CD14-positive monocyte (primary cell): Measurements from ENCODE around the gene CPAMD8. TPM values are rescaled to one million over a fixed set of nuclear protein-coding genes. Genes with fewer than 3 reads are reported as not detected.

Experiments
- DNase-seq, 3 donors: peaks; one replicate each; pipeline ENCODE4 v3.0.0-alpha.2; 2011 to 2022
- H2AFZ ChIP-seq: 2 replicates; pipeline ENCODE4 v1.6.0; 2012; ENCODE audit warnings: mild to moderate bottlenecking, low read depth, low read length, inconsistent platforms; ENCODE audit not compliant: insufficient read depth, poor library complexity, severe bottlenecking
- H3K27ac ChIP-seq, 2 donors: 1 replicate in 1 of 2; 2 replicates in 1 of 2; pipeline ENCODE4 v1.5.1; 2012 to 2013; ENCODE audit warnings: low read length in 2 of 2, control low read depth in 1 of 2, inconsistent platforms in 1 of 2, low read depth in 1 of 2, mild to moderate bottlenecking in 1 of 2
- H3K27me3 ChIP-seq, 2 donors: one replicate each; pipeline versions ENCODE4 v1.6.0 to v1.6.1; 2011 to 2013; ENCODE audit warnings: low read length in 2 of 2; ENCODE audit not compliant: control insufficient read depth in 2 of 2, insufficient read depth in 2 of 2
- H3K36me3 ChIP-seq, 2 donors: replicated peaks in 1 of 2; 1 replicate in 1 of 2; 2 replicates in 1 of 2; pipeline versions ENCODE4 v1.5.1 to v1.6.1; 2012 to 2013; ENCODE audit warnings: low read length in 2 of 2, control low read depth in 1 of 2, inconsistent platforms in 1 of 2, mild to moderate bottlenecking in 1 of 2; ENCODE audit not compliant: insufficient read depth in 2 of 2, control insufficient read depth in 1 of 2
- H3K4me1 ChIP-seq, 2 donors: 1 replicate in 1 of 2; 2 replicates in 1 of 2; pipeline versions ENCODE4 v1.5.1 to v1.6.1; 2012 to 2013; ENCODE audit warnings: low read length in 2 of 2, control low read depth in 1 of 2, inconsistent platforms in 1 of 2, mild to moderate bottlenecking in 1 of 2, moderate library complexity in 1 of 2; ENCODE audit not compliant: insufficient read depth in 2 of 2, control insufficient read depth in 1 of 2
- H3K4me2 ChIP-seq: replicated peaks from 2 replicates; pipeline ENCODE3; 2012; ENCODE audit warnings: low read length, moderate library complexity, mild to moderate bottlenecking; ENCODE audit not compliant: poor library complexity, severe bottlenecking; ENCODE audit errors: extremely low read depth
- H3K4me3 ChIP-seq, 3 experiments: fragments of 200-600 bp in 1 of 3; sonication (generic) in 1 of 3; replicated peaks in 1 of 3; 1 replicate in 2 of 3; 2 replicates in 1 of 3; pipeline ENCODE4 v1.5.1; 2011 to 2013; ENCODE audit warnings: low read length in 3 of 3, mild to moderate bottlenecking in 3 of 3, control low read depth in 2 of 3, low read depth in 2 of 3, inconsistent platforms in 1 of 3, moderate library complexity in 1 of 3
- H3K79me2 ChIP-seq: 2 replicates; pipeline ENCODE4 v1.6.0; 2012; ENCODE audit warnings: mild to moderate bottlenecking, control low read depth, inconsistent platforms, low read length, moderate library complexity; ENCODE audit not compliant: insufficient read depth
- H3K9ac ChIP-seq: 2 replicates; pipeline ENCODE4 v1.6.0; 2017; ENCODE audit warnings: low read length, mild to moderate bottlenecking; ENCODE audit not compliant: insufficient read depth, poor library complexity, severe bottlenecking
- H3K9me3 ChIP-seq, 2 donors: replicated peaks in 1 of 2; 1 replicate in 1 of 2; 2 replicates in 1 of 2; pipeline versions ENCODE4 v1.5.1 to v1.6.1; 2012 to 2013; ENCODE audit warnings: low read length in 2 of 2, control low read depth in 1 of 2; ENCODE audit not compliant: control insufficient read depth in 1 of 2, insufficient read depth in 1 of 2
- H4K20me1 ChIP-seq: 2 replicates; pipeline ENCODE4 v1.6.0; 2012; ENCODE audit warnings: mild to moderate bottlenecking, low read length, control low read depth, moderate library complexity; ENCODE audit not compliant: insufficient read depth
- H3K27ac Mint-ChIP-seq, 7 donors: one replicate each; pipeline ENCODE4 v1.8.0; 2020; ENCODE audit warnings: mild to moderate bottlenecking in 7 of 7, mixed read lengths in 7 of 7, moderate library complexity in 6 of 7, inconsistent platforms in 2 of 7
- H3K27me3 Mint-ChIP-seq, 3 donors: one replicate each; pipeline ENCODE4 v1.8.0; 2021 to 2022; ENCODE audit warnings: low read depth in 3 of 3, mild to moderate bottlenecking in 3 of 3, mixed read lengths in 3 of 3, moderate library complexity in 3 of 3, inconsistent platforms in 1 of 3
- H3K36me3 Mint-ChIP-seq, 2 donors: one replicate each; pipeline ENCODE4 v1.8.0; 2020; ENCODE audit warnings: mixed read lengths in 2 of 2, inconsistent platforms in 1 of 2, mild to moderate bottlenecking in 1 of 2
- H3K4me1 Mint-ChIP-seq: one replicate; pipeline ENCODE4 v1.8.0; 2020; ENCODE audit warnings: mild to moderate bottlenecking, mixed read lengths
- H3K4me3 Mint-ChIP-seq, 2 donors: one replicate each; pipeline ENCODE4 v1.8.0; 2020; ENCODE audit warnings: mild to moderate bottlenecking in 2 of 2, mixed read lengths in 2 of 2, moderate library complexity in 1 of 2
- H3K9me3 Mint-ChIP-seq, 7 donors: one replicate each; pipeline ENCODE4 v1.8.0; 2020 to 2022; ENCODE audit warnings: mixed read lengths in 7 of 7, mild to moderate bottlenecking in 6 of 7, moderate library complexity in 6 of 7, inconsistent platforms in 2 of 7
- WGBS: methylation state at CpG from one replicate; pipeline ENCODE4 v1.1.5; 2013; ENCODE audit warnings: missing lambda C conversion rate; ENCODE audit not compliant: insufficient coverage; 5-methylcytosine and 5-hydroxymethylcytosine counted together
- intact Hi-C, 2 donors: fragments of 100-400 bp; cut with micrococcal nuclease; formaldehyde crosslinking; loops; one replicate each; pipeline versions ENCODE4 v1.15.0 to v1.15.1; 2023
- polyA plus RNA-seq, 3 donors: library from polyadenylated mRNA; depleted of rRNA in 1 of 3; unstranded in 2 of 3; stranded (reverse) in 1 of 3; fragments of 300-500 nt in 2 of 3; fragments of >200 nt in 1 of 3; fragmentation: Illumina TruSeq in 2 of 3; gene quantifications; 1 replicate in 2 of 3; 2 replicates in 1 of 3; pipeline ENCODE4 v1.2.3, GENCODE V29; 2012 to 2021
- TF ChIP-seq, protein P1 (sequence below): fragments of 200-600 bp; IDR thresholded peaks from one replicate; pipeline ENCODE4 v1.8.0; 2022; ENCODE audit warnings: antibody characterized with exemption, mild to moderate bottlenecking

The CPAMD8 gene
- polyA plus RNA-seq, 3 donors, result 5.1 to 53.4 (median 5.4) TPM

DNA sequence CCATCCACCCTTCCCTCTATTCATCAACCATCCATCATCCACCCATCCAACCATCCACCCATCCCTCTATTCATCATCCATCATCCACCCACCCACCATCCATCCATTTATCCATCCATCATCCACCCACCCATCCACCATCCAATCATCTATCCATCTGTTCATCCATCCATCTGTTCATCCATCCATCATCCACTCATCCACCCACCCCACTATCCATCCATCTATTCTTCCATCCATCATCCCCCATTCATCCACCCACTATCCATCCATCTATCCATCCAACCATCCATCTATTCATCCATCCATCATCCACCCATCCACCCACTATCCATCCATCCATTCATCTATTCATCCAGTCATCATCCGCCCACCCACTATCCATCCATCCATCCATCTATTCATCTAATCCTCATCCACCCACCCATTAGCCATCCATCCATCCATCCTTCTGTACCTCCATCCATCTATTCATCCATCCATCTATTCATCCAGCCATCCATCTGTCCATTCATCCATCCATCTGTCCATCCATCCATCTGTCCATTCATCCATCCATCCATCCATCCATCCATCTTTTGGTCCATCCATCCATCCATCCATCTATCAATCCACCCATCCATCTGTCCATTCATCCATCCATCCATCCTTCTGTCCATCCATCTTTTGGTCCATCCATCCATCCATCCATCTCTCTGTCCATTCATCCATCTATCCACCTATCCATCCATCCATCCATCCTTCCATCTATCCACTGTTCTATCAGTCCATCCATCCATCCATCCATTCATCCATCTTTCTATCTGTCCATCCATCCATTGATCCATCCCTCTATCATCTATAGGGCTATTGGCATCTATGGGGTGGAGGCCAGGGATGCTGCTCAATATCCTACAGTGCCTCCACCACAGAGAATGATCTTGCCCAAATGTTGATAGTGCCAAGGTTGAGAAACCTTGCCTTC lies 47.5 kb downstream of the CPAMD8 start:
- H4K20me1 ChIP-seq, result no peaks in the 10 kb centered on the region
- intact Hi-C loops, result no loop called here

DNA sequence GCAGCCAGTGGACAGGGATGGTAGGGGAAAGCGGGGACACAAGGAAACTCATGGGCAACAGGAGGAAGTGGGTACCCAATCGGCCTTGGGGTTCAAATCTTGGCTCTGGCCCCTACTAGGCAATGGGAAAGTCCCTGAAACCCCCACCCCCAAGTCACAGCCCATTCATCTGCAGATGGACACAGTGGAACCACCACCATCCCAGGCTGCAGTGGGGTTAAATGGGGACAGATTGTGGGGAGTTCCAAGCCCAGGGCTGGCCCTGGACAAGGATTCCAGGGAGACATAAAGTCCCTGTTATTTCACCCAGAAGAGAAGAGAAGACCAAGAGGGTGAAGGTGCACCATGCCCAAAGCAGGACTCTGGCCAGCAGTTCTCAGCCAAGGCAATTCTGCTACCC lies 48.5 kb downstream of the CPAMD8 start:
- H3K9ac ChIP-seq, result no peak overlapping the region
- Mint-ChIP-seq H3K27ac (no peak overlapping the region), H3K36me3 (no peaks in the 10 kb centered on the region), H3K9me3 (peaks cover 2 to 9% (median 5%) of the 10 kb centered on the region in 7 donors), H3K4me1 (peaks cover 2% of the 10 kb centered on the region), H3K4me3 (no peak overlapping the region), H3K27me3 (peaks cover 8 to 12% (median 11%) of the 10 kb centered on the region in 3 donors)
- H4K20me1 ChIP-seq, result no peaks in the 10 kb centered on the region
- no peak overlapping the region for H3K4me3 ChIP-seq
- TF ChIP-seq, protein P1, sequence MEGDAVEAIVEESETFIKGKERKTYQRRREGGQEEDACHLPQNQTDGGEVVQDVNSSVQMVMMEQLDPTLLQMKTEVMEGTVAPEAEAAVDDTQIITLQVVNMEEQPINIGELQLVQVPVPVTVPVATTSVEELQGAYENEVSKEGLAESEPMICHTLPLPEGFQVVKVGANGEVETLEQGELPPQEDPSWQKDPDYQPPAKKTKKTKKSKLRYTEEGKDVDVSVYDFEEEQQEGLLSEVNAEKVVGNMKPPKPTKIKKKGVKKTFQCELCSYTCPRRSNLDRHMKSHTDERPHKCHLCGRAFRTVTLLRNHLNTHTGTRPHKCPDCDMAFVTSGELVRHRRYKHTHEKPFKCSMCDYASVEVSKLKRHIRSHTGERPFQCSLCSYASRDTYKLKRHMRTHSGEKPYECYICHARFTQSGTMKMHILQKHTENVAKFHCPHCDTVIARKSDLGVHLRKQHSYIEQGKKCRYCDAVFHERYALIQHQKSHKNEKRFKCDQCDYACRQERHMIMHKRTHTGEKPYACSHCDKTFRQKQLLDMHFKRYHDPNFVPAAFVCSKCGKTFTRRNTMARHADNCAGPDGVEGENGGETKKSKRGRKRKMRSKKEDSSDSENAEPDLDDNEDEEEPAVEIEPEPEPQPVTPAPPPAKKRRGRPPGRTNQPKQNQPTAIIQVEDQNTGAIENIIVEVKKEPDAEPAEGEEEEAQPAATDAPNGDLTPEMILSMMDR, result no peak
- intact Hi-C loops, result no loop called here
- H2AFZ ChIP-seq, result no peak overlapping the region
- WGBS, result no CpG with 5 or more reads among the region's 2 CpGs
- no peaks in the 10 kb centered on the region for H3K36me3 ChIP-seq
- no peaks in the 10 kb centered on the region for H3K9me3 ChIP-seq
- H3K79me2 ChIP-seq, result no peaks in the 10 kb centered on the region
- DNase-seq, result no peak
- H3K27ac ChIP-seq, result no peak overlapping the region
- no peaks in the 10 kb centered on the region for H3K27me3 ChIP-seq
- no peak overlapping the region for H3K4me2 ChIP-seq
- no peaks in the 10 kb centered on the region for H3K4me1 ChIP-seq

More for the DNA sequence above, 47.5 kb downstream of the CPAMD8 start:
- Histone ChIP-seq H3K4me3 (no peak overlapping the region), H3K27me3 (no peaks in the 10 kb centered on the region), H2AFZ (no peak overlapping the region), H3K4me2 (no peak overlapping the region), H3K79me2 (no peaks in the 10 kb centered on the region), H3K27ac (no peak overlapping the region), H3K4me1 (no peaks in the 10 kb centered on the region), H3K36me3 (no peaks in the 10 kb centered on the region), H3K9me3 (no peaks in the 10 kb centered on the region), H3K9ac (no peak overlapping the region)
- DNase-seq, result no peak
- peaks cover 3 to 11% (median 8%) of the 10 kb centered on the region in 7 donors for H3K9me3 Mint-ChIP-seq
- no peak overlapping the region for H3K4me3 Mint-ChIP-seq
- H3K4me1 Mint-ChIP-seq, result peaks cover 2% of the 10 kb centered on the region
- peak overlapping the region in 2 of 7 donors; percentile 2 to 5 for H3K27ac Mint-ChIP-seq
- peaks cover 11 to 14% (median 14%) of the 10 kb centered on the region in 3 donors for H3K27me3 Mint-ChIP-seq
- 94% methylated on average over 1 of the region's 1 CpG for WGBS
- H3K36me3 Mint-ChIP-seq, result no peaks in the 10 kb centered on the region
- TF ChIP-seq, protein P1, result no peak
